ENCODE results near the gene MEIOB.
"Not testable (repeated sequence)": the region's sequence is repeated elsewhere in the genome, so short reads cannot be mapped to it uniquely, and the experiment has no call there.

Gene MEIOB

DNA sequence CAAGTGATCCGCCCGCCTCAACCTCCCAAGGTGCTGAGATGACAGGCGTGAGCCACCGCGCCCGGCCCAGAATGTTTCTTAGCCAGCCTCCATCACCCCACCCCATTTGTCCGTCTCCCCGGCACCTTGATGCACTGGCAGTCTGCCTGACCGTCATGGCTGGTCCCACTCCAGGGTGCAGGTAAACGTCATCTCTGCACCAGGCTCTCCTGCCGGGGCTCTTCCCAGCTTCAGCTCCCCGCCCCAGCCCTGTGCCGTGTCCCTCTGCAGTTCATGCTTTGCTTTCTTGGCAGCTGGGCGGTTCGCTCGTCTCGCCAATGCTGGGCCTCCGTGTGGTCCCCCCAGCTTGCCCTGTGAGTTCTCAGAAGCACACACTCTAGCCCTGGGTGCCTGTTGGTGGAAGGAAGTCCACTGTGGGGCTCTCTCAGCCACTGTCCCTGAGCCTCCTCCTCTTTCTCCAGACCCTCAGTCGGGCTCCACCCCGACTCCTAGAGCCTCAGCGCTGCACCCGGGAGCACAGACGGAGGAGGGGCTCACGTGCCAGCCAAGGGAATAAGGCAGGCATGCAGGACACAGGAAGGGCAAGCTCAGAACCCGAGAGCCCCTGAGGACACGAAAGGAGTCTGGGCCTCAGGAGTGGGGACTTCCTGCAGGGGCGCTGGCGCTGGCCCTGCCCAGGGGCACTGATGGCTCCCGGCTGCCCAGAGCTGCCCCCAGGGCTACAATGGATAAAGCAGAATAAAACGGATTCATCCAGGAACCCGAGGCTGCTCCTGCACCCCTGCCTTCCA, 34.3 kb upstream of the MEIOB start:
- DNase-seq: no peak

DNA sequence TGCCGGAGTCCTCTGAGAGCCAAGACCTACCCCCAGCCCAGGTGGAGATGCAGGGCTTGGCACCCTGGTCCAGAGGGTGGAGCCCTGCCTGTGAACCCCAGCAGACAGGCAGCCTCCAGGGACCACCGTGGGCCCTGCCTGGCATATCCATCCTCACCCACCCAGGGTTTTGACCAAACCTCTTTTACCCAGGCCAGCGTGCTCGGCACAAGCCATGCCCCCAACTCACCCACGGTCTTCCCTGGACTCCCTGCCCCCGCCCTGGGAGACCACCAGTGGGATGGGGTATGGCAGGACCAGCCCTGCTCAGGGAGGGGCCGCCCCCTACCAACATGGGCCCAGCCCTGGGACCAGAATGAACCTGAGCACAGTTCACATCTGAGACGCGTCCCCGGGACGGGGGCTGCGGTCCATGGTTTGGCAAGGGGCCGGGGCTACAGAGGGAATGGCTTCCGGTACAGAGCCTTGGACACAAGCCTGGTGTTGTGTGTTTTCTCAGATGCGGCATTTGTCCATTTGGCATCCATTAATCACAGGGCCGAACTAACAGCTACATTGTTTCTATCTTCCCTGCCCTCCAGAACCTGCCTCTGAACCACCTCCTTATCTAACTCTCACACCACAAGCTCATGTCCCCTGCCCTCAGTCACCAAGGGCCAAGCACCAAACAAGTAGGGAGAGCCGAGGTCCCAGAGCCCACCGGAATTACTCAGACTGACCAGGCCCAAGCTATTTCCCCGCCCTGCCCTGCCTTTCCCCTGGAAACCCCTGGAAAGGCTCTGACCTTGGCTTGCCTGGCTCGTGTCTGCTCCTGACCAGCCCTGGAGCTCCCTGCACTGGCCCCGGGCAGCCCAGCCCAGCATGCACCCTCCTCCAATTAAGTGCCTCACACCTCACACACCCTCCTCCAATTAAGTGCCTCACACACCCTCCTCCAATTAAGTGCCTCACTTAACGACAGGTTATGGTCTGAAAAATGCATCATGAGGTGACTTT, 32.2 kb upstream of the MEIOB start:
- DNase-seq: no peak

DNA sequence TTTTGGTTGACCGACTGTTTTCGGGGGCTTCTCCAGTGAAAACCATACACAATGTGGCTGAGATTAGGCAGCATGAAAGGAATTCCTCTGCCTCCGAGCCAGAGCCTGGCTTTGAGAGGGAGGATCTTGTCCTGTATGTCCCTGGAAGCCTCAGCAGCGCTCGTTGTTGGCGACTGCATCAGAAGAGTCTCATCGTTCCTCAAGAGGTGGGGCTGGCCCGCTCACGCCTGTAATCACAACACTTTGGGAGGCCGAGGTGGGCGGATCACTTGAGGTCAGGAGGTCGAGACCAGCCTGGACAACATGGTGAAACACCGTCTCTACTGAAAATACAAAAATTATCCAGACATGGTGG, 31.2 kb upstream of the MEIOB start:
- DNase-seq: no peak

DNA sequence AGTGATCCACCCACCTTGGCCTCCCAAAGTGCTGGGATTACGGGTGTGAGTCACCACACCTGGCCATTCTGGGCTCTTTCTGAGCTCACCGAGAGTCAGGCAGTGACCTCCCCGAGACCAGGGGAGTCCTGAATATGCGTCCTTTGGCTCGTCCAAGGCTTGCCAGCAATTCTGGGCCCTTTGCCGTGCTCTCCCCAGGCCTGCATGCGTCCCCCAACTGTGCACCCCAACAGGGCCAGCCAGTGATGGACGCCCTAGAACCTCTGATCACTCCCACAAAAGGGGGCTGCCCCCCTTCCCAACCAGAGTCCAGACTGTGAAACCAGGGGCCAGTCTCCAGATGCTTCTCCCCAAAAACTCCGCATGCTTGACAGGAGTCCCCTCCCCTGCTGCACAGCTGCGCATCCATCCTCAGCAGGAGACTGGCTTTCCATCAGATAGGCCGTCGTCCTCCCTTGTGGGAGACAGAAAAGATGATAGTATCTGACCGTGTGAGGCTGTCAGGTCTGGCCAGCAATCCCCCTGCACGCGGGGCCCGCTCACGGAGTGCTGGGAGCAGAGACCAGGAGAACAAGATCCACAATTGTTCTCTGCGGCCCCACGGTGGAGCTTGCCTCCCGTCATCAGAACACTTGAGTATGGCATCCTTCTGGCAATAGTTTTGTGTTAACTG, 30.7 kb upstream of the MEIOB start:
- no peak for DNase-seq

DNA sequence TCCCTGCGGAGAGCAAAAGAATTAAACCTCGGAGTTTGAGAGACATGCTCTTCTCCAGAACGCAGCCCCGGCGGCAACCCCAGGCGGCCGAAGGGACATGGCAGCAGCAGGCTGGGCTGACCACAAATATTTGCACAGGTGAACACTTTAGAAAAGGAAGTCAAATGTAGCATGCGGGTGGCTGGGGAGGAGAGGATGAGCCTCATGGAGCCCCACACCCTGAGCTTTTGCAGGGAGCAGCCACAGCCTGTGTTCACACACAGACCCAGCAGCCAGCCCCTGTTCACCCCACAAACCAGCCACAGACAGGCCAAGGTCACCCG, 28.4 kb upstream of the MEIOB start:
- no peak for DNase-seq

DNA sequence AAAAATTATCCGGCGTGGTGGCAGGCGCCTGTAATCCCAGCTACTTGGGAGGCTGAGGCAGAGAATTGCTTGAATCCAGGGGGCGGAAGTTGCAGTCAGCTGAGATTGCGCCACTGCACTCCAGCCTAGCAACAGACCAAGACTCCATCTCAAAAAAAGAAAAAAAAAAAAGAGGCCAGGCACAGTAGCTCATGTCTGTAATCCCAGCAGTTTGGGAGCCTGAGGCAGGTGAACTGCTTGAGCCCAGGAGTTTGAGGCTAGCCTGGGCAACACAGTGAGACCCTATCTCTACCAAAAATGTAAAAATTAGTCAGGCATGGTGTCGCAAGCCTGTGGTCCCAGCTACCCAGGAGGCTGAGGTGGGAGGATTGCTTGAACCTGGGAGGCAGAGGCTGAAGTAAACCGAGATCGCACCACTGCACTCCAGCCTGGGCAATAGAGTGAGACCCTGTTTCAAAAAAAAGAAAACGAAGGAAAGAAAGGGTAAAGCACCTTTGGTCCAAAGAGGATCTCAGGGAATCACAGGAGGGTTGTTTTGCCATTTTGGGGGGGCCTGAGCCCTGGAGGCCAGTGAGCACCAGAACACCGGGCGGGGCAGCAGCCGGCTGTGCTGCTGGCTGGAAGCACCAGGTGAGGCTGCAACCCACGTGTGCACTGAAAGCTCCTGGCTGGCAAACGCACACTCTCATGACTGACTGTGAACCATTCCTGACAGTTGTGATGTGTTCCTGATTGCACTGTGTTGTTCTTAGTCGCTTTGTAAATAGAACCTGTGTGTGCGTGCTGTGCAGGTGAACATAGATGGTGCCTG, 27.9 kb upstream of the MEIOB start:
- DNase-seq: no peak

DNA sequence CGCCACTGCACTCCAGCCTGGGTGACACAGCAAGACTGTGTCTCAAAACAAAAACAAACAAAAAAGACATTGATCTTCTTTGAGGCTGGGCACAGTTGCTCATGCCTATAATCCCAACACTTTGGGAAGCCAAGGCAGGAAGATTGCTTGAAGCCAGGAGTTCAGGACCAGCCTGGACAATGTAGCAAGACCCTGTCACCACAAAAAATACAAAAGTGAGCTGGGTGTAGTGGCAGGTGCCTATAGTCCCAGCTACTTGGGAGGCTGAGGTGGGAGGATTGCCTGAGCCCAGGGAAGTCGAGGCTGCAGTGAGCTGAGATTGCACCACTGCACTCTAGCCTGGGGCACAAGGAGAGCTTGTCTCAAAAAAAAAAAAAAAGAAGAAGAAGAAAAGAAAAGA, 25.7 kb upstream of the MEIOB start:
- DNase-seq: not testable (repeated sequence)

DNA sequence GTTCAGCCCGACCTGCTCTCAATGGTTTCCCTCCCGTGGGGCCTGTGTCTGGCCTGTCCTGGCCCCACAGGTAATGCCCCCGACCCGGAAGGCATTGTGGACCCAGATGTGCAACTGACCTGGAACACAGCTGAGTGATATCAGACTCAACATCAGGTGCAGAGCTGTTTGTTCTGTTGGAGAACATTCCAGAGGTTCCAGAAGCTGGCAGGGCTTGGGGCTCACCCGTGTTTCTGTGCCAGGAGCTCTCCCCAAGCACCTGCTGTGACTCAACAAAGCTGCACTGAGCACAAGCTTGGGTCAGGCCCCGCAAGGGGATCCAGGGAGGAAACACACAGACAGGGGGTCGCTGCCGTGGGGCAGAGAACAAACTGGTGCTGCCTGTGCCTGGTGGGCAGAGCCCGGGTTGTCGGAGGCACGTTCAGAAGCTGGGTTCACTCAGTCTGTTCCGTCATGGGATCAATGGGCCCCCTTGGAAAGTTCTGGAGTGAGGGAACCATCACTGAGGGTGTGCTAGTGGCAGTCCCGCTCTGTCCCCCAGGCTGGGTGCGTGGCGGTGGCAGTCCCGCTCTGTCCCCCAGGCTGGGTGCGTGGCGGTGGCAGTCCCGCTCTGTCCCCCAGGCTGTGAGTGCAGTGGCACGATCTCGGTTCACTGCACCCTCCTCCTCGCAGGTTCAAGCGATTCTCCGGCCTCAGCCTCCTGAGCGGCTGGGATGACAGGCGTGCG, 24.1 kb upstream of the MEIOB start:
- DNase-seq: no peak

DNA sequence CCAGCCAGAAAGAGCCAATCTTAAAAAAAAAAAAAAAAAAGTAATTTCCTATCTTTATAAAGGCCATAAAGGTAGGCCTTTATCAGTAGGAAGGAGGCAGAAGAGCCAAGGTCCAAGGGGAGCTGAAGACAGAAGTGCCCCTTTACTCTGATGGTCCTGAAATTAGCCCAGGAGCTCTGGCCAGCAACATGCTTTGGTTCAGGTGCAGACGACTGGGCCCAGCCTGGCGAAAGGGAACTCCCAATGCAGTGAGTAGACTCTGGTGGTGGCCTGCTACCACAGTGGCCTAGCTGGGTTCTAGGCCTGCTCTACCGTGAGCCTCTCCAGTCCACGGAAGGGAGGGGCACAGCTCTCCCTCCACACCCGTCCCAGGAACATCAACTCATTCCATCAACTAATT, 23.1 kb upstream of the MEIOB start:
- no peak for DNase-seq

DNA sequence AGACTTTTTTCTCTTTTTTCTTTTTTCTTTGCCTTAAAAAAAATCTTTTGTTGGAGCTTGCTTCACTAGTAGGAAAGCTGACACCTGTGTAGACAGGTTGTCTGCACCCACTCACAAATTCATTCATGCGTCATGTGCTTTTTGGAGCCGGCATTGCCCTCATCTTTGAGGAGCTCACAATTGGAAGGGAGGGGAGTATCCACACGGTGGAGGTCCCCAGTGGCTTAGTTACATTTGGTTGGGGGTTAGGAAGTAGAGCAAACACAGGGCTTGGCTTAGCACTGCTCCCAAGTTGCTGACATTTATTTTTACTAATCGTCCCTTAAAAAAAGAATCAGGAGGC, 18.7 kb upstream of the MEIOB start:
- no peak for DNase-seq

DNA sequence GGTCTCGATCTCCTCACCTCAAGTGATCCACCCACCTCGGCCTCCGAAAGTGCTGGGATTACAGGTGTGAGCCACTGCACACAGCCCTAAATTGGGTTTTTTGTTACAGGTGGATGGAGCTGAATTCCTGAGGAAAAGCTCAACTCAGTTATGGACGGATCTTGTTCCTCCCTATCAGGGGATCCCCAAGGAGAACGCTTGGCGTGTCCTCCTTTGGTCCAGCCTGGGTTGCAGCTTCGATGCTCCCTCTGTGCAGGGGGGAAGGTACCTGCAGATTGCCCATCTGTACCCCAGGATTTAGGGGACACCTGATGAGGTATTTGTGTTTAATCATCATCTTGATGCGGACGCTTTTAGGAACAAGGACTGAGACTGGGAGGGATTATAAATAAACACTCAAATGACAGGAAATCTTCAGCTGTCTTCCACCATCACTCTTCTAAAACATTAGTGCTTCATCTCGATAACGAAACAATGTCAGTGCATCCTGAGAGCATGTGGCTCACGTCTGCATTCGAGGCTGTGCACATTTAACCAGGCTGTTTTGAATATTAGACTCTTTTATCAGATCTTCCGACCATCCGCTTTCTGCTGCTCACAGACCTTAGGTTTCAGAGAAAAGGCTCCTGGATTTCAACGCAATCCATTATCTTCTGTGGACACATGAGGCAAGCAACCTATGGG, 18.2 kb upstream of the MEIOB start:
- DNase-seq: no peak

DNA sequence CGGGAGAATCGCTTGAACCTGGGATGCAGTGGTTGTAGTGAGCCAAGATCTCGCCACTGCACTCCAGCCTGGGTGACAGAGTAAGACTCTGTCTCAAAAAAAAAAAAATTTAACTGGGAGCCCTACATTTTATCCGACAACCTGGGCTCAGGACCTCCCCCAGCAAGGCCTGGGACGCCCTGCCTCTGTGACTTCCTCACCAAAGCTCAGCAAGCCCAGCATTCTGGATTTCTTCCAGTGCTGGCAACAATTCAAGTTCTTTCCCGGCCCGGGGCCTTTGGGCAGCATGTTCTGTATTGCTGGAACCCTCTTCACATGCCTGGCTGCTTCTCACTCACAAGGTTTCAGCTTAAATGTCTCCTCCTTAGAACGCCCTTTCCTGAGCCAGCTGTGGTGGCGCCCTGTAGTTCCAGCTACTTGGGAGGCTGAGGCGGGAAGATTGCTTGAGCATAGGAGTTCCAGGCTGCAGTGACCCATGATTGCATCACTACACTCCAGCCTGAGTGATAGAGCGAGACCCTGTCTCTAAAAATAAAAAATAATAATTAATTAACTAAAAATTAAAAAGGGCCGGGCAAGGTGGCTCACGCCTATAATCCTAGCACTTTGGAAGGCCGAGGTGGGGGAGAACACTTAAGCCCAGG, 15.9 kb upstream of the MEIOB start:
- DNase-seq: no peak

DNA sequence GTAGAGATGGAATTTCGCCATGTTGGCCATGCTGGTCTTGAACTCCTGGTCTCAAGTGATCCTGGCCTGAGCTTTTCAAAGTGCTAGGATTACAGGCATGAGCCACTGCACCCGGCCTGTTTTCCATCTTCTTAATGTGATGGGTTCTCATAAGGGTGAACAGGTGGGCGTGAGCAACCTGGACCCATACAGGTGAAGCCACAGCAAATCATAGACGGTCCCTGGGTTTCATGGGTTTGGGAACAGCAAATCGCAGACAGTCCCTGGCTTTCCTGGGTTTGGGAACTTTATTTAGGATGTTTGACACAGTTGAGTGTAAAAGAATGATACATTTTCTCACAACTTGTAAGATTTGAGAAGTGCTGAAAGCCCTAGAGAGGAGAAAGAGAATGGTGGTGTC, 12.9 kb upstream of the MEIOB start:
- no peak for DNase-seq

DNA sequence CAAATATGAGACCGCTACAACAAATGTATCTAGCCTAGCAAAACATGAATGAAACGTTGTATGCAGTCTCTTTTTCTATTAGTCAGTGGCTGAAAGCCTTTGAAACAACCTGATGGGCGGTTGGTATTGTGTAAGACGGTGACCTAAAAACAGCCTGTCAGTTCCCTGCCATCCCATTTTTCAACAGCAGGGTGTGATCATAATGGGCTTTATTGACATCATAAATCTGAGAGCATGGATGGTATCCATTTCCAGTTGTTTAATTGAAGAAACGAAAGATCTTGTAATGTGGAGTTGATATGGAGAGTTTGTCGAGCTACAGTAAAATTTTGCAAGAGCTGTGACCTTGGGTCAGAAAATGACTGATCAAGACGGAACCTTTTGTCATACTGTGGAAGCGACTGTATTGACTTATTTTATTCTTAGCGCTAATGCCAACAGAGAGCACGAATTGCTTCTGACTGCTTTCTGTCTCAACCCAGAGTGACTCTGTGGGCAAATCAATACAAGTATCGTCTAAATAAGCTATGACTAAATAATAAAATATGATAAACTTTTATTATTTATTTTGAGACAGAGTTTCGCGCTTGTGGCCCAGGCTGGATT, 12.3 kb upstream of the MEIOB start:
- no peak for DNase-seq

DNA sequence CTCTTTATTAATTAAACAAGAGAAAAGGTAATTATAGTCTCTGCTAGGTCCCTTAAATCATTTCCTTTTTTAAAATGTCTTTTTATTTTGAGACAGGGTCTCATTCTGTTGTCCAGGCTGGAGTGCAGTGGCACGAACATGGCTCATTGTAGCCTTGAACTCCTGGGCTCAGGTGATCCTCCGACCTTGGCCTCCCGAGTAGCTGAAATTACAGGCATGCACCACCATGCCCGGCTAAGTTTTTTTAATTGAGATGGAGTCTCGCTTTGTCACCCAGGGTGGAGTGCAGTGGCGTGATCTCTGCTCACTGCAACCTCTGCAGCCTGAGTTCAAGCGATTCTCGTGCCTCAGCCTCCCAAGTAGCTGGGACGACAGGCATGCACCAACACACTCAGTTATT, 9.2 kb upstream of the MEIOB start:
- DNase-seq: not testable (repeated sequence)

DNA sequence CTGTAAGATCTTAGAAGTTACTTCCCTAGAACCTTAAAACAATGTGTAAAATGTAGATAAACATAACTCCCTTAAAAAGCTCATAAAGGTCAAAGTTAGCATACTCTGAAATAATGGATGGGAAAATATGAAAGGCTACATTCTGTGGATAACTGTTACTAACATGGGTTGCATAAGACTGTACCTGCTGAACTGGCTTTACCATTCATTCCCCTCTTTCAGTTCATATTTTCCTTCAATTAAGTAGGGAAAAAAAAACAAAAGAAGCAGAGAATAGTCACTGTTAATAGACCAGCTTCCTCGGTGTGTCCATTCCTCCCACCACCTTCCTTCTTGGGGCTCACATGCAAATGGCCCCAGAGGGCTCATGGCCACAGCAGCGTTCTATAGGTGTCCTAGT, 7.5 kb upstream of the MEIOB start:
- no peak for DNase-seq

DNA sequence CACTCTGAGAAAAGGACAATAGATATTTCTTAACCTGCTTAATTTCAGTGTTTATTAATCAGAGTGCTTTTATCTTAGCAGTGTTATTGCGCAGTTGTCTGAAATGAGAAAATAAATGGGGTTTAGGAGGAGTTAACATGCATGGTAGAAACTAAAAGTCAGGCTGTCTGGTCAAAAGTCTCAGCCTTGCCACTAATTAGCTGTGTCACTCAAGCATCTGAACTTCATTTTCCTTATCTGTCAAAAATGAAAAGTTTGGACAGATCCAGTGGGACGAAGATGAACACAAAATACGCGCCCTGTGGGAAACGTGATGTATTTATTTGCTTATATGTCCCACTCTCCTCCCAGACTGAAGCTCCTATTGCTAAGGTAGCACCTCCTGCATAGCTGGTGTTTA, 6.3 kb upstream of the MEIOB start:
- no peak for DNase-seq

DNA sequence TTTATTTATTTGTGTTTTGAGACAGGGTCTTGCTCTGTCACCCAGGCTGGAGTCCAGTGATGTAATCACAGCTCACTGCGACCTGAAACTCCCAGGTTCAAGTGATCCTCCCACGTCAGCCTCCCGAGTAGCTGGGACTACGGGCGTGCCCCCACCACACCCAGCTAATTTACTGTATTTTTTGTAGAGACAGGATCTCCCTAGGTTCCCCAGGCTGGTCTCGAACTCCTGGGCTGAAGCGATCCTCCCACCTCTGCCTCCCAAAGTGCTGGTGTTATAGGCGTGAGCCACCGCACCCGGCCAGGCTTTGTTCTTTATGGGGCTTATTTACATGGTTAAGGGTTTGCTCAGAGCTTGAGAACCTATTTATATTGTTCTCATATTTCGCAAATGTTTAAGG, 5.8 kb upstream of the MEIOB start:
- no peak for DNase-seq

DNA sequence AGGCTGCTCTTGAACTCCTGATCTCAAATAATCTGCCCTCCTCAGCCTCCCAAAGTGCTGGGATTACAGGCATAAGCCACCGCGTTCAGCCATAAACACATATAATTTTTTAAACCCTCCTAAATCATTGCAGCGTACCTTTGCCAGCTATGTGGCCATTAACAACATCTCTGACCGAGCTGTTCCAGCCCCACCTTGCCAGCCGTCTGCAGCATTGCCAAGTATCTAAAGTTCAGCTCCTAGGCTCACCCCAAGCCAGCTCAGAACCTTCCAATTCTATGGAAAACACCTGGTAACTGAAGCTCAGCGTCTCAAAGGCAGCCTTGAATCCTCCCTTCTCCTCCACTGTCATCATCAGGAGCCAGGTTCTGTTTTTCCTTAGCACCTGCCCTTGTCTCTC, 5.1 kb upstream of the MEIOB start:
- no peak for DNase-seq

DNA sequence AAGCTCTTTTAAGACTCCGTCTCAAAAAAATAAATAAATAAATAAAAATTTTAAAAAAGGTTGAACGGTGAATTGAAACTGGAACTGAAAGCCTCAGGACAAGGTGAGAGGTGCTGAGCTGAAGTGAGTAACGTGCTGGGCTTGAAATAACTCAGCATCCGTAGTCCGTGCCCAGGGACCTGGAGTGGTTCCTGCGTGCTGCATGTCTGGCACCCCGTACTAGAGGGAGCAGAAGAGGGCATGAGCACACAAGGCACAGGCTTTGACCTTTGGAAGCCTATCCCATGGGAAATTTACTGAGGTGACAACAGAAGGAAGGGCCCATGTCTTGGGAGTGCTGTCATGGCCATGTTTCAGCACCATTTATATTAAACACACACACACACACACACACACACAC, 4.5 kb upstream of the MEIOB start:
- no peak for DNase-seq

DNA sequence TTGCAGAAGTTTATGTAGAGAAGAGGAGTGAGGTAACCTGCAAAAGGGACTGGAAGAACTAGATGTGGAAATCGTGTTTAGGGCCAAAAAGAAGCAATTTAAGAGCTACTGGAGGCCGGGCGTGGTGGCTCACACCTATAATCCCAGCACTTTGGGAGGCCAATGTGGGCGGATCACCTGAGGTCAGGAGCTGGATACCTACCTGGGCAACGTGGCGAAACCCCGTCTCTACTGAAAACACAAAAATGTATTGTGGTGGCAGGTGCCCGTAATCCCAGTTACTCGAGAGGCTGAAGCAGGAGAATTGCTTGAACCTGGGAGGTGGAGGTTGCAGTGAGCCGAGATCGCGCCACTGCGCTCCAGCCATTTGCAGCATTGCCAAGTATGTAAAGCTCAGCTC, 4.1 kb upstream of the MEIOB start:
- not testable (repeated sequence) for DNase-seq

Measured in left hindlimb (tissue), 1 donor.